CD4-positive, alpha-beta T cell treated with Interferon alpha-2 for 1 hour (primary cell): Measurements from ENCODE around the gene MZB1.
"Not testable (repeated sequence)": the region's sequence is repeated elsewhere in the genome, so short reads cannot be mapped to it uniquely, and the experiment has no call there.

Experiments
- DNase-seq, 2 donors: peaks; one replicate each; pipeline ENCODE4 v3.0.0-alpha.2; 2020 to 2022

MZB1 gene

GRCh38 chr5:139391570-139392323 is 2.0 kb upstream of the MZB1 start:
- DNase-seq = no peak

GRCh38 chr5:139390639-139391569 is 1.2 kb upstream of the MZB1 start:
- no peak for DNase-seq

- peak in 1 of 2 donors; percentile 64 for DNase-seq
These were observed 1.4 kb downstream of the MZB1 start for GRCh38 chr5:139388198-139388821.

- DNase-seq = no peak
These were observed 2.0 kb downstream of the MZB1 start for GRCh38 chr5:139387611-139388197.

GRCh38 chr5:139386956-139387355 is 2.8 kb downstream of the MZB1 start:
- not testable (repeated sequence) for DNase-seq

GRCh38 chr5:139386050-139386438 is 3.7 kb downstream of the MZB1 start:
- DNase-seq = no peak

GRCh38 chr5:139385061-139386049 is 4.4 kb downstream of the MZB1 start:
- DNase-seq = peak in 1 of 2 donors; percentile 54

GRCh38 chr5:139384591-139385051 is 5.1 kb downstream of the MZB1 start:
- no peak for DNase-seq

- DNase-seq = no peak
These were observed 5.6 kb downstream of the MZB1 start for GRCh38 chr5:139383993-139384590.

GRCh38 chr5:139383275-139383992 is 6.3 kb downstream of the MZB1 start, which contains the start of gene SLC23A1:
Gene SLC23A1 (minus strand): TSS chr5:139383297. CDS start chr5:139383253, 44 bp downstream.
- no peak for DNase-seq

- no peak for DNase-seq
These were observed 6.9 kb downstream of the MZB1 start for GRCh38 chr5:139382807-139383206.

GRCh38 chr5:139381837-139382761 is 7.6 kb downstream of the MZB1 start:
- DNase-seq = no peak

- DNase-seq = no peak
These were observed 9.9 kb downstream of the MZB1 start for GRCh38 chr5:139379626-139380449.

GRCh38 chr5:139378941-139379361 is 10.8 kb downstream of the MZB1 start:
- no peak for DNase-seq

GRCh38 chr5:139378101-139378825 is 11.4 kb downstream of the MZB1 start:
- no peak for DNase-seq

- no peak for DNase-seq
These were observed 12.5 kb downstream of the MZB1 start for GRCh38 chr5:139377226-139377625.

GRCh38 chr5:139376364-139376763 is 13.3 kb downstream of the MZB1 start:
- no peak for DNase-seq

- DNase-seq = no peak
These were observed 14.8 kb downstream of the MZB1 start for GRCh38 chr5:139374909-139375308.
